ENCODE data around the gene TXNDC5.
"Not testable (repeated sequence)": the region's sequence is repeated elsewhere in the genome, so short reads cannot be mapped to it uniquely, and the experiment has no call there.

DNA sequence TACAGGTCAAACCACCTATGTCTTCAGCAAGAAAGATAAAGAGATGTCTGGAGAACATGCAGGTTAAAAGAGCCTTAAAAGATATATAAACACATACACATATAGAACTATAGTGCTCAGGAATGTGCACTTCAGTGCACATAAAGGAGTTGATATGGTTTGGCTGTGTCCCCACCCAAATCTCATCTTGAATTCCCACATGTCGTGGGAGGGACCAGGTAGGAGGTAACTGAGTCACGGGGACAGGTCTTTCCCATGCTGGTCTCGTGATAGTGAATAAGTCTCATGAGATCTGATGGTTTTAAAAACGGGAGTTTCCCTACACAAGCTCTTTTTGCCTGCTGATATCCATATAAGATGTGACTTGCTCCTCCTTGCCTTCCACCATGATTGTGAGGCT lies 18.2 kb downstream of the TXNDC5 start:
- TF ChIP-seq, protein P1, sequence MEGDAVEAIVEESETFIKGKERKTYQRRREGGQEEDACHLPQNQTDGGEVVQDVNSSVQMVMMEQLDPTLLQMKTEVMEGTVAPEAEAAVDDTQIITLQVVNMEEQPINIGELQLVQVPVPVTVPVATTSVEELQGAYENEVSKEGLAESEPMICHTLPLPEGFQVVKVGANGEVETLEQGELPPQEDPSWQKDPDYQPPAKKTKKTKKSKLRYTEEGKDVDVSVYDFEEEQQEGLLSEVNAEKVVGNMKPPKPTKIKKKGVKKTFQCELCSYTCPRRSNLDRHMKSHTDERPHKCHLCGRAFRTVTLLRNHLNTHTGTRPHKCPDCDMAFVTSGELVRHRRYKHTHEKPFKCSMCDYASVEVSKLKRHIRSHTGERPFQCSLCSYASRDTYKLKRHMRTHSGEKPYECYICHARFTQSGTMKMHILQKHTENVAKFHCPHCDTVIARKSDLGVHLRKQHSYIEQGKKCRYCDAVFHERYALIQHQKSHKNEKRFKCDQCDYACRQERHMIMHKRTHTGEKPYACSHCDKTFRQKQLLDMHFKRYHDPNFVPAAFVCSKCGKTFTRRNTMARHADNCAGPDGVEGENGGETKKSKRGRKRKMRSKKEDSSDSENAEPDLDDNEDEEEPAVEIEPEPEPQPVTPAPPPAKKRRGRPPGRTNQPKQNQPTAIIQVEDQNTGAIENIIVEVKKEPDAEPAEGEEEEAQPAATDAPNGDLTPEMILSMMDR (conservative IDR thresholded peaks at IDR 0.05; ENCODE audit: low read length): not testable (repeated sequence)
- TF ChIP-seq EZH2phosphoT487 (IDR thresholded peaks at IDR 0.05; ENCODE audit: borderline replicate concordance, low read depth, low read length): not testable (repeated sequence)

Data from OCI-LY7 (cell line).